OCI-LY1 (cell line): ENCODE results near the gene CHKA.

Source experiments
- H2AFZ ChIP-seq: fragments of 200-600 bp; sonication (generic), shearing (Covaris generic); 2 replicates; pipeline ENCODE4 v1.6.0; 2014; ENCODE audit warnings: antibody characterized with exemption, mild to moderate bottlenecking, low read length
- H3F3A ChIP-seq: fragments of 200-600 bp; sonication (generic), shearing (Covaris generic); 2 replicates; pipeline ENCODE4 v1.6.0; 2014; ENCODE audit warnings: mild to moderate bottlenecking, antibody characterized with exemption, low read length, moderate library complexity; ENCODE audit not compliant: insufficient read depth
- H3K27ac ChIP-seq: fragments of 200-600 bp; sonication (generic); 2 replicates; pipeline ENCODE4 v1.5.1; 2014; ENCODE audit warnings: low read length, mixed run types, mild to moderate bottlenecking, low read depth; ENCODE audit not compliant: poor library complexity, severe bottlenecking
- H3K27me3 ChIP-seq: fragments of 200-600 bp; sonication (generic); 2 replicates; pipeline ENCODE4 v1.6.0; 2014; ENCODE audit warnings: antibody characterized with exemption, mild to moderate bottlenecking, low read length, moderate library complexity; ENCODE audit not compliant: insufficient read depth
- H3K36me3 ChIP-seq: fragments of 200-600 bp; sonication (generic); 2 replicates; pipeline ENCODE4 v1.6.1; 2014; ENCODE audit warnings: mild to moderate bottlenecking, antibody characterized with exemption, low read length, moderate library complexity, mixed read lengths; ENCODE audit not compliant: insufficient read depth
- H3K4me1 ChIP-seq: fragments of 200-600 bp; sonication (generic); 2 replicates; pipeline ENCODE4 v1.5.1; 2014; ENCODE audit warnings: mild to moderate bottlenecking, low read length, moderate library complexity; ENCODE audit not compliant: insufficient read depth, severe bottlenecking
- H3K4me2 ChIP-seq: fragments of 200-600 bp; sonication (generic), shearing (Covaris generic); 2 replicates; pipeline ENCODE4 v1.6.1; 2014; ENCODE audit warnings: low read length
- H3K4me3 ChIP-seq: fragments of 200-600 bp; sonication (generic); 2 replicates; pipeline ENCODE4 v1.5.1; 2014; ENCODE audit warnings: low read length, low read depth, mild to moderate bottlenecking, mixed read lengths; ENCODE audit not compliant: poor library complexity, severe bottlenecking
- H3K79me2 ChIP-seq: fragments of 200-600 bp; shearing (Covaris generic); 2 replicates; pipeline ENCODE4 v1.6.1; 2016; ENCODE audit warnings: mixed run types, low read length, mixed read lengths; ENCODE audit not compliant: insufficient read depth
- H3K9ac ChIP-seq: fragments of 200-600 bp; sonication (generic), shearing (Covaris generic); 2 replicates; pipeline ENCODE4 v1.6.1; 2014; ENCODE audit warnings: mild to moderate bottlenecking, low read length, mixed read lengths
- H3K9me2 ChIP-seq: fragments of 200-600 bp; sonication (generic), shearing (Covaris generic); 2 replicates; pipeline ENCODE4 v1.6.1; 2014; ENCODE audit warnings: low read depth, mild to moderate bottlenecking, low read length, mixed read lengths
- H3K9me3 ChIP-seq: fragments of 200-600 bp; shearing (Covaris generic); 2 replicates; pipeline ENCODE4 v1.6.1; 2014; ENCODE audit warnings: low read length, mixed read lengths
- H4K20me1 ChIP-seq: fragments of 200-600 bp; sonication (generic), shearing (Covaris generic); 2 replicates; pipeline ENCODE4 v1.6.0; 2016; ENCODE audit warnings: mild to moderate bottlenecking, low read length; ENCODE audit not compliant: insufficient read depth
- CTCF ChIP-seq: fragments of 200-600 bp; sonication (generic), shearing (Covaris generic); IDR thresholded peaks from 2 replicates; pipeline ENCODE4 v1.5.1; 2017; ENCODE audit warnings: mild to moderate bottlenecking, antibody characterized with exemption, low read length, moderate library complexity, mixed read lengths
- EZH2 ChIP-seq: fragments of 200-600 bp; sonication (generic), shearing (Covaris generic); IDR thresholded peaks from 2 replicates; pipeline ENCODE4 v1.8.0; 2017; ENCODE audit warnings: borderline replicate concordance, mixed run types, mild to moderate bottlenecking, antibody characterized with exemption, low read length, moderate library complexity, mixed read lengths

The CHKA gene

DNA sequence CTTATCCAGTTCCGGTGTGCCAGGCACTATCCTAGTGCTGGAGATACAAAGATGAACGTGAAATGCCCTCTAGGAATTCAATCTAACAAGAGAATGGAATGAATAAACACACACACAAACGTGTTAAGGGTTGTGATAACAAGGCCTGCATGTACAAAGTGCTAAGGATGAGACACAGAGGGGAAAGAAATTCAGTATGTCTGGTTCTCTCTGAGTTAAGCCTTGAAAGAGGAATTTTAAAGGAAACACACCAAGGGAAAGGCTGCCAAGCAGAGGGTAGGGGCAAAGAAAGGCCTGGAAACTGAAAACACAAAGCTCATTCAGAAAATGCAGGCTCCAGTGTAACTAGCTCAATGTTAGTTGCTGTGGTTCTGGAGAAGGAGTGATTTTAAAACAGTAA is 4.2 kb downstream of the CHKA start:
- peaks cover 15% of the 10 kb centered on the region; the same call in 1 of the 2 replicates for H3K79me2 ChIP-seq
- TF ChIP-seq CTCF = no peak
- no peak for TF ChIP-seq EZH2
- no peak overlapping the region for H3K4me3 ChIP-seq
- H2AFZ ChIP-seq = no peak overlapping the region
- no peak overlapping the region for H3K9ac ChIP-seq
- H3K36me3 ChIP-seq = no peaks in the 10 kb centered on the region; the same call in 1 of the 2 replicates
- no peaks in the 10 kb centered on the region for H4K20me1 ChIP-seq
- no peak overlapping the region for H3K4me2 ChIP-seq
- no peaks in the 10 kb centered on the region for H3F3A ChIP-seq
- H3K27ac ChIP-seq = no peak overlapping the region
- H3K4me1 ChIP-seq = peaks cover 47% of the 10 kb centered on the region
- H3K9me2 ChIP-seq = no peaks in the 10 kb centered on the region
- no peaks in the 10 kb centered on the region for H3K27me3 ChIP-seq
- no peaks in the 10 kb centered on the region for H3K9me3 ChIP-seq

DNA sequence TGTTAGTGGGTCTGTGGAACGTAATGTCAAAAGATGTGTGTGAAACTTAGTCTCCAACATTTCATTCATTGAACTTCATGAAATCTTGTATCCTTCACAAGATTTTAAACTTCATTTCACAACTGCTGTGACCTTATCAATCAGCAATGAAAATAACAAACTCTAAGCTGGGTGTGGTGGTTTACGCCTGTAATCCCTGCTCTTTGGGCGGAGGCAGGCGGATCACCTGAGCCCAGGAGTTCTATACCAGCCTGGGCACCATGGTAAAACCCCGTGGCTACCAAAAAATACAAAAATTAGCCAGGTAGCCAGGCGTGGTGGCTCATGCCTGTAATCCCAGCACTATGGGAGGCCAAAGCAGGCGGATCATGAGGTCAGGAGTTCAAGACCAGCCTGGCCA is 5.1 kb downstream of the CHKA start:
- Histone ChIP-seq H3K4me2 (no peak overlapping the region), H3K79me2 (peaks cover 15% of the 10 kb centered on the region; the same call in 1 of the 2 replicates), H3K9me2 (no peaks in the 10 kb centered on the region), H3K9ac (no peak overlapping the region), H3K36me3 (no peaks in the 10 kb centered on the region; the same call in 1 of the 2 replicates), H3K9me3 (no peaks in the 10 kb centered on the region), H2AFZ (no peak overlapping the region), H3K4me1 (peaks cover 42% of the 10 kb centered on the region), H4K20me1 (no peaks in the 10 kb centered on the region), H3K27ac (no peak overlapping the region), H3K27me3 (no peaks in the 10 kb centered on the region), H3F3A (no peaks in the 10 kb centered on the region), H3K4me3 (no peak overlapping the region)
- TF ChIP-seq CTCF (no peak), EZH2 (no peak)

GRCh38 chr11:68115285-68115684 is 5.9 kb downstream of the CHKA start:
- H2AFZ ChIP-seq = no peak overlapping the region
- H3K4me3 ChIP-seq = no peak overlapping the region
- no peak overlapping the region for H3K9ac ChIP-seq
- TF ChIP-seq EZH2 (no peak), CTCF (no peak)
- no peaks in the 10 kb centered on the region for H3K9me3 ChIP-seq
- H3K36me3 ChIP-seq = no peaks in the 10 kb centered on the region; the same call in 1 of the 2 replicates
- peaks cover 41% of the 10 kb centered on the region for H3K4me1 ChIP-seq
- no peaks in the 10 kb centered on the region for H3F3A ChIP-seq
- no peaks in the 10 kb centered on the region for H3K27me3 ChIP-seq
- peaks cover 14% of the 10 kb centered on the region; the same call in 1 of the 2 replicates for H3K79me2 ChIP-seq
- H4K20me1 ChIP-seq = no peaks in the 10 kb centered on the region
- H3K4me2 ChIP-seq = no peak overlapping the region
- H3K27ac ChIP-seq = peak overlapping the region; percentile 19
- H3K9me2 ChIP-seq = no peaks in the 10 kb centered on the region
